ENCODE results near the gene TNFRSF1A. TPM values are rescaled to one million over a fixed set of nuclear protein-coding genes. Genes with fewer than 3 reads are reported as not detected.

Gene TNFRSF1A
- total and polyA plus RNA-seq, 9 of the 15 experiments (the other 6 are each of a cell fraction or from before 2014, with no cell fraction given): 0.76 to 43.5 (median 30.0) TPM

GRCh38 chr12:6345319-6346091 lies 3.6 kb upstream of the TNFRSF1A start (continued):
- TF ChIP-seq TEAD1 (CRISPR knock-in tag; IDR thresholded peaks at IDR 0.05): 0 out of 4 replicates have a peak, but pooled peaks of 1 of the 2 experiments have one; percentile 19
- TF ChIP-seq ZNF316 (IDR thresholded peaks at IDR 0.05): no peak
- TF ChIP-seq HMBOX1 (IDR thresholded peaks at IDR 0.05): peak; percentile 82
- TF ChIP-seq NELFE (IDR thresholded peaks at IDR 0.05; ENCODE audit: insufficient read depth, insufficient read length): no peak
- TF ChIP-seq RUNX1 (IDR thresholded peaks at IDR 0.05; ENCODE audit: low read depth): no peak
- peak; percentile 98 for TF ChIP-seq ATF3 (IDR thresholded peaks at IDR 0.05)
- TF ChIP-seq ATF3 (CRISPR knock-in tag; conservative IDR thresholded peaks at IDR 0.05): peak; percentile 89
- TF ChIP-seq EGR1 (conservative IDR thresholded peaks at IDR 0.05): peak; percentile 40
- no peak for TF ChIP-seq ZBTB1 (CRISPR knock-in tag; IDR thresholded peaks at IDR 0.05; ENCODE audit: borderline replicate concordance, low read depth)
- no peak for TF ChIP-seq MED1 (CRISPR knock-in tag; IDR thresholded peaks at IDR 0.05; ENCODE audit: borderline replicate concordance)
- no peak for TF ChIP-seq ATF1 (CRISPR knock-in tag; IDR thresholded peaks at IDR 0.05)
- peak; percentile 86 for TF ChIP-seq ATF1 (tag; IDR thresholded peaks at IDR 0.05)
- TF ChIP-seq, protein P1, sequence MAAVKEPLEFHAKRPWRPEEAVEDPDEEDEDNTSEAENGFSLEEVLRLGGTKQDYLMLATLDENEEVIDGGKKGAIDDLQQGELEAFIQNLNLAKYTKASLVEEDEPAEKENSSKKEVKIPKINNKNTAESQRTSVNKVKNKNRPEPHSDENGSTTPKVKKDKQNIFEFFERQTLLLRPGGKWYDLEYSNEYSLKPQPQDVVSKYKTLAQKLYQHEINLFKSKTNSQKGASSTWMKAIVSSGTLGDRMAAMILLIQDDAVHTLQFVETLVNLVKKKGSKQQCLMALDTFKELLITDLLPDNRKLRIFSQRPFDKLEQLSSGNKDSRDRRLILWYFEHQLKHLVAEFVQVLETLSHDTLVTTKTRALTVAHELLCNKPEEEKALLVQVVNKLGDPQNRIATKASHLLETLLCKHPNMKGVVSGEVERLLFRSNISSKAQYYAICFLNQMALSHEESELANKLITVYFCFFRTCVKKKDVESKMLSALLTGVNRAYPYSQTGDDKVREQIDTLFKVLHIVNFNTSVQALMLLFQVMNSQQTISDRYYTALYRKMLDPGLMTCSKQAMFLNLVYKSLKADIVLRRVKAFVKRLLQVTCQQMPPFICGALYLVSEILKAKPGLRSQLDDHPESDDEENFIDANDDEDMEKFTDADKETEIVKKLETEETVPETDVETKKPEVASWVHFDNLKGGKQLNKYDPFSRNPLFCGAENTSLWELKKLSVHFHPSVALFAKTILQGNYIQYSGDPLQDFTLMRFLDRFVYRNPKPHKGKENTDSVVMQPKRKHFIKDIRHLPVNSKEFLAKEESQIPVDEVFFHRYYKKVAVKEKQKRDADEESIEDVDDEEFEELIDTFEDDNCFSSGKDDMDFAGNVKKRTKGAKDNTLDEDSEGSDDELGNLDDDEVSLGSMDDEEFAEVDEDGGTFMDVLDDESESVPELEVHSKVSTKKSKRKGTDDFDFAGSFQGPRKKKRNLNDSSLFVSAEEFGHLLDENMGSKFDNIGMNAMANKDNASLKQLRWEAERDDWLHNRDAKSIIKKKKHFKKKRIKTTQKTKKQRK (IDR thresholded peaks at IDR 0.05; ENCODE audit: borderline replicate concordance, low read depth, low read length): no peak
- peak; percentile 92 for TF ChIP-seq TCF3 (CRISPR knock-in tag; IDR thresholded peaks at IDR 0.05)
- peak; percentile 87 for TF ChIP-seq HMGN3 (IDR thresholded peaks at IDR 0.05; ENCODE audit: borderline replicate concordance, extremely low read depth, insufficient read length, low read depth, low read length)
- peak; percentile 60; the same call in 1 of the 2 replicates for TF ChIP-seq ZNF395 (CRISPR knock-in tag; IDR thresholded peaks at IDR 0.05)
- TF ChIP-seq NFIC (IDR thresholded peaks at IDR 0.05): peak; percentile 81
- no peak for TF ChIP-seq HLTF (IDR thresholded peaks at IDR 0.05)
- TF ChIP-seq EP300 (IDR thresholded peaks at IDR 0.05; ENCODE audit: low read length): peak; percentile 93
- TF ChIP-seq ESRRA (IDR thresholded peaks at IDR 0.05; ENCODE audit: borderline replicate concordance, low read depth): peak; percentile 38; the same call in 1 of the 2 replicates
- peak; percentile 92 for TF ChIP-seq SMAD4 (CRISPR knock-in tag; conservative IDR thresholded peaks at IDR 0.05)
- TF ChIP-seq CXXC5 (CRISPR knock-in tag; IDR thresholded peaks at IDR 0.05): peak; percentile 54
- no peak for TF ChIP-seq POU5F1 (IDR thresholded peaks at IDR 0.05; ENCODE audit: borderline replicate concordance, low read depth, low read length, partially characterized antibody)

All from K562 (cell line).